Stimulated activated effector memory CD8-positive, alpha-beta T cell treated with anti-CD3 and anti-CD28 coated beads, Interleukin-12 subunit alpha, Interleukin-12 subunit beta, amount 100 ng/mL, for 72 hours (primary cell): ENCODE data around the gene GNPTG.

Source experiments
- ATAC-seq: fragments of 150-1000 bp; cut with Tn5 transposase; 2 replicates; pipeline ENCODE4 v1.10.0; 2021
- DNase-seq, 2 donors: peaks; one replicate each; pipeline ENCODE4 v3.0.0; 2021 to 2022; ENCODE audit warnings: low spot score in 2 of 2
- H3K27ac Mint-ChIP-seq: one replicate; pipeline ENCODE4 v1.8.0; 2022; ENCODE audit warnings: mild to moderate bottlenecking, mixed read lengths
- H3K36me3 Mint-ChIP-seq: one replicate; pipeline ENCODE4 v1.8.0; 2022; ENCODE audit warnings: mild to moderate bottlenecking, mixed read lengths
- H3K4me1 Mint-ChIP-seq: one replicate; pipeline ENCODE4 v1.8.0; 2022; ENCODE audit warnings: mixed read lengths
- H3K4me3 Mint-ChIP-seq: one replicate; pipeline ENCODE4 v1.8.0; 2022; ENCODE audit warnings: mild to moderate bottlenecking, mixed read lengths
- H3K9me3 Mint-ChIP-seq: one replicate; pipeline ENCODE4 v1.8.0; 2022; ENCODE audit warnings: mixed read lengths

Gene GNPTG

GRCh38 chr16:1364510-1364909 lies 12.8 kb downstream of the GNPTG start:
- no peak overlapping the region for H3K4me3 Mint-ChIP-seq
- no peaks in the 10 kb centered on the region for H3K9me3 Mint-ChIP-seq
- DNase-seq, result no peak
- no peak for ATAC-seq
- peaks cover 86% of the 10 kb centered on the region for H3K36me3 Mint-ChIP-seq
- no peaks in the 10 kb centered on the region for H3K4me1 Mint-ChIP-seq
- no peak overlapping the region for H3K27ac Mint-ChIP-seq

GRCh38 chr16:1366060-1366711 lies 14.5 kb downstream of the GNPTG start:
- Mint-ChIP-seq H3K4me1 (no peaks in the 10 kb centered on the region), H3K36me3 (peaks cover 86% of the 10 kb centered on the region), H3K27ac (peak overlapping the region; percentile 79), H3K4me3 (no peak overlapping the region), H3K9me3 (no peaks in the 10 kb centered on the region)
- DNase-seq (no peak), ATAC-seq (no peak)

GRCh38 chr16:1366712-1367299 lies 15.1 kb downstream of the GNPTG start:
- DNase-seq (no peak), ATAC-seq (no peak)
- no peaks in the 10 kb centered on the region for H3K9me3 Mint-ChIP-seq
- peak overlapping the region; percentile 10 for H3K27ac Mint-ChIP-seq
- H3K4me1 Mint-ChIP-seq, result no peaks in the 10 kb centered on the region
- H3K4me3 Mint-ChIP-seq, result no peak overlapping the region
- peaks cover 91% of the 10 kb centered on the region for H3K36me3 Mint-ChIP-seq

GRCh38 chr16:1367486-1368174 lies 15.9 kb downstream of the GNPTG start:
- ATAC-seq (no peak), DNase-seq (no peak)
- H3K4me1 Mint-ChIP-seq, result no peaks in the 10 kb centered on the region
- H3K9me3 Mint-ChIP-seq, result no peaks in the 10 kb centered on the region
- H3K36me3 Mint-ChIP-seq, result peaks cover 88% of the 10 kb centered on the region
- no peak overlapping the region for H3K4me3 Mint-ChIP-seq
- no peak overlapping the region for H3K27ac Mint-ChIP-seq

GRCh38 chr16:1371054-1371978 lies 19.6 kb downstream of the GNPTG start:
- no peaks in the 10 kb centered on the region for H3K4me1 Mint-ChIP-seq
- no peak for DNase-seq
- H3K36me3 Mint-ChIP-seq, result peaks cover 54% of the 10 kb centered on the region
- no peaks in the 10 kb centered on the region for H3K9me3 Mint-ChIP-seq
- no peak overlapping the region for H3K27ac Mint-ChIP-seq
- no peak overlapping the region for H3K4me3 Mint-ChIP-seq
- no peak for ATAC-seq

- DNase-seq (no peak), ATAC-seq (no peak)
- Mint-ChIP-seq H3K27ac (no peak overlapping the region), H3K9me3 (no peaks in the 10 kb centered on the region), H3K4me3 (no peak overlapping the region), H3K36me3 (peaks cover 56% of the 10 kb centered on the region), H3K4me1 (no peaks in the 10 kb centered on the region)
These were observed 20.7 kb downstream of the GNPTG start for GRCh38 chr16:1372292-1372950.

GRCh38 chr16:1374418-1375297 lies 22.9 kb downstream of the GNPTG start:
- Mint-ChIP-seq H3K4me3 (no peak overlapping the region), H3K36me3 (peaks cover 52% of the 10 kb centered on the region), H3K4me1 (peaks cover 16% of the 10 kb centered on the region), H3K9me3 (no peaks in the 10 kb centered on the region), H3K27ac (no peak overlapping the region)
- ATAC-seq (no peak), DNase-seq (no peak)

GRCh38 chr16:1375298-1375640 lies 23.5 kb downstream of the GNPTG start:
- DNase-seq (no peak), ATAC-seq (no peak)
- Mint-ChIP-seq H3K4me3 (no peak overlapping the region), H3K27ac (no peak overlapping the region), H3K4me1 (peaks cover 21% of the 10 kb centered on the region), H3K36me3 (peaks cover 51% of the 10 kb centered on the region), H3K9me3 (no peaks in the 10 kb centered on the region)

GRCh38 chr16:1375741-1376410 lies 24.1 kb downstream of the GNPTG start:
- peak overlapping the region; percentile 81 for H3K27ac Mint-ChIP-seq
- no peaks in the 10 kb centered on the region for H3K9me3 Mint-ChIP-seq
- DNase-seq (no peak), ATAC-seq (no peak)
- peaks cover 22% of the 10 kb centered on the region for H3K4me1 Mint-ChIP-seq
- no peak overlapping the region for H3K4me3 Mint-ChIP-seq
- peaks cover 51% of the 10 kb centered on the region for H3K36me3 Mint-ChIP-seq

GRCh38 chr16:1377406-1378010 lies 25.8 kb downstream of the GNPTG start:
- Mint-ChIP-seq H3K4me3 (peak overlapping the region; percentile 82), H3K36me3 (peaks cover 53% of the 10 kb centered on the region), H3K4me1 (peaks cover 22% of the 10 kb centered on the region), H3K9me3 (no peaks in the 10 kb centered on the region), H3K27ac (peak overlapping the region; percentile 96)
- ATAC-seq, result no peak
- no peak for DNase-seq

GRCh38 chr16:1378087-1378803 lies 26.5 kb downstream of the GNPTG start:
- DNase-seq, result no peak
- Mint-ChIP-seq H3K9me3 (no peaks in the 10 kb centered on the region), H3K4me3 (peak overlapping the region; percentile 82), H3K4me1 (peaks cover 22% of the 10 kb centered on the region), H3K36me3 (peaks cover 61% of the 10 kb centered on the region), H3K27ac (peak overlapping the region; percentile 96)
- no peak for ATAC-seq

GRCh38 chr16:1378804-1379303 lies 27.1 kb downstream of the GNPTG start:
- H3K4me3 Mint-ChIP-seq, result peak overlapping the region; percentile 82
- H3K9me3 Mint-ChIP-seq, result no peaks in the 10 kb centered on the region
- peaks cover 63% of the 10 kb centered on the region for H3K36me3 Mint-ChIP-seq
- H3K4me1 Mint-ChIP-seq, result peaks cover 22% of the 10 kb centered on the region
- ATAC-seq, result peak; percentile 88
- DNase-seq, result peak; percentile 58 to 81
- H3K27ac Mint-ChIP-seq, result peak overlapping the region; percentile 96
